KOPT-K1 (cell line): ENCODE measurements around the gene TRMT1.
"Not testable (repeated sequence)": the region's sequence is repeated elsewhere in the genome, so short reads cannot be mapped to it uniquely, and the experiment has no call there.

Experiments
- H3K27ac ChIP-seq: fragments of 200-600 bp; sonication (generic); 2 replicates; pipeline ENCODE4 v1.5.1; 2016; ENCODE audit warnings: antibody characterized with exemption, mild to moderate bottlenecking, low read depth, low read length; ENCODE audit not compliant: poor library complexity, severe bottlenecking
- H3K36me3 ChIP-seq: fragments of 200-600 bp; sonication (generic); 2 replicates; pipeline ENCODE4 v1.5.1; 2017; ENCODE audit warnings: antibody characterized with exemption, mild to moderate bottlenecking, low read length, moderate library complexity; ENCODE audit not compliant: insufficient read depth
- H3K9me3 ChIP-seq: fragments of 200-600 bp; sonication (generic); 2 replicates; pipeline ENCODE4 v1.5.1; 2017; ENCODE audit warnings: antibody characterized with exemption, low read length, mild to moderate bottlenecking; ENCODE audit not compliant: insufficient read depth, poor library complexity, severe bottlenecking

Gene TRMT1

DNA sequence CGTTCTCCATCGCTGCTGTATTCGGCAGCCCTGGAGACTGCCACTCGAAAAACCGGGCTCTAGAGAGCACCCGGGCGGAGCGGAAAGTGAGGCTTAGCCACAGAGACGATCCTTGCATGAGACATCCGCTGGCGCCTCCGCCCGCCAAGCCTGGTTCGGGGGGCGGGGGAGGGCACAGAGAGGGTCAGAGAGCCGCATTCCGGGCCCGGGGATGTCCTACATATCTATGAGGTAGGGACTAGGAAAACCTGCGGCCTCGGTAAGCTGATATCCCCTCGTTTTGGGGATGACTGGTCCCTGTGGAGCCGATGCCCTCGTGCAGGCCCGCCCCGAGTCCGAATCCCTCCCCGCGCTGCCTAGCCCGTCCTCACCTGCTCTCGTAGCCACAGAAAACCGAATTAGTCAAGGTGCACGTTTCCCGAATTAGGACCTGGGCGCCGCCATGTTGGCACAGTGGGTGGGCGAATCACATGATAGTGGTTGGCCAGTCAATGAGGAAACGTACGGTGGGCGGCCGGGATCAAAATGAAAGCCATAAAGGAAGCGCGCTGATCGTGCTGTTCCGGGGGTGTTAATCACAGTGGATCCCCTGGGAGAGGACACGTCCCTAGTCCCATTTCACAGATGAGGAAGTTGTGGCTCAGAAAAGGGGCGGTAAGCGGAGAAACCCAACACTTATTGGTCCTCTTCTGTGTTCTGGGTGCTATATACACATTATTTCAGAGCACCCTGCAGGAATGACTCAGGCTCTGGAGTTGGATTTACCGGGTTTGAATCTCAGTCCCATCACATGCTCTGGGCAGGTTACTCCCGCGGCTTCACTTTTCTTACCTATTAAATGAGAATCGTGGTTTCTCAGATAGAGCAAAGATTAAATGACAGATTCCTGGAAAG, at the start of gene TRMT1:
TRMT1 (minus strand) TSS at position 459 of the 894 bp plus-strand sequence; CDS start at position 118, 341 bp downstream.
- Histone ChIP-seq H3K9me3 (no peaks in the 10 kb centered on the region), H3K27ac (peak within 1 kb of the TSS; percentile 91), H3K36me3 (peaks cover 50% of the 10 kb centered on the region)

DNA sequence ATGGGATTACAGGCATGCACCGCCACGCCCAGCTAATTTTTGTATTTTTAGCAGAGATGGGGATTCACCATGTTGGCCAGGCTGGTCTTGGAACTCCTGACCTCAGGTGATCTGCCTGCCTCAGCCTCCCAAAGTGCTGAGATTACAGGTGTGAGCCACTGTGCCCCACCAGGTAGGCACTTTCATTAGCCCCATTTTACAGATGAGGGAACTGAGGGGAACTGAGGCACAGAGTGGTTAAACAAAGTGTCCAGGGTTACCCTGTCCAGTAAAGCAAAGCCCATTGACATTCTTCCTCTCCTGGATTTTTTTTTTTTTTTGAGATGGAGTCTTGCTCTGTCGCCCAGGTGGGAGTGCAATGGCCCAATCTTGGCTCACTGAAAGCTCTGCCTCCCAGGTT, 49.6 kb upstream of the TRMT1 start:
- peak overlapping the region; percentile 91 for H3K27ac ChIP-seq
- not testable (repeated sequence) for H3K9me3 ChIP-seq, H3K36me3 ChIP-seq

- Histone ChIP-seq H3K27ac (peak overlapping the region; percentile 91), H3K9me3 (no peaks in the 10 kb centered on the region), H3K36me3 (no peaks in the 10 kb centered on the region)
These were observed 48.8 kb upstream of the TRMT1 start for GRCh38 chr19:13165162-13165997.

GRCh38 chr19:13164343-13165161, 48.0 kb upstream of the TRMT1 start:
- no peaks in the 10 kb centered on the region for H3K36me3 ChIP-seq
- peak overlapping the region; percentile 91 for H3K27ac ChIP-seq
- no peaks in the 10 kb centered on the region for H3K9me3 ChIP-seq

DNA sequence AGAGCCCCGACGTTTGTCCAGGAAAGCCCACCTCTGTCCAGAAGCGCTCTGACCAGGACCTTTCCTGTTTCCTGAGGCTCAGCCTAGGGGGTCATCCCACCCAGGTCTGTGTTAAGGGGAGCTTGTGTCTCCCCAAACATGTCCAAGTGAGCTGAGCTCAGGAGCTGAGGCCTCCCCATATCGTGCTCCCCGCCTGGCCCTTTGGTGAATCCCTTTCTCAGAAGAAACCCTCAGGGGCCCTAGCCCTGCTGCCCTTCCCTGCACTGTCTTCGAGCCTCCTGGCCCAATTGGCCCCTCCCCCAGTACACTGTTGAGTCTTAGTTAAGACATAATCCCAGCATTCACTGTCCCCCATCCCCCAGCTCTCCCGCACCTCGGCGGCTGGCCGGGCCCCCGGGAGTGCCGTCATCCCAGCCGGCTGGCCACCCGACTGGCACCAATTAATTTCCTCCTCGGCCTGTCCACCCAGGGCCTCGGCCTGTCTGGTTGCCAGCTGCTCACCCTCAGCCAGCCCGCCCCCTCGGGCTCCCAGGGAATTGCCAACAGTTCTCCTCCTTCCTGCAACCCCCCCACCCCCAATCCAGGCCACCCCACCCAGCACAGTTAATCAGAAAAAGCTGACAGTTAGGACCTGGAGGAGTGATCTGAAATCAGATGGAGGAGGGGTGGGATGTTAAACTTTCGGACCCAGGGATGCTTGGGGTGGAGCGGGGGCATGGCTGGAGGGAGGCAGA, 47.2 kb upstream of the TRMT1 start:
- Histone ChIP-seq H3K27ac (peak overlapping the region; percentile 91), H3K36me3 (no peaks in the 10 kb centered on the region), H3K9me3 (no peaks in the 10 kb centered on the region)

- no peaks in the 10 kb centered on the region for H3K36me3 ChIP-seq
- no peaks in the 10 kb centered on the region for H3K9me3 ChIP-seq
- peak overlapping the region; percentile 91 for H3K27ac ChIP-seq
These were observed 46.4 kb upstream of the TRMT1 start for GRCh38 chr19:13162724-13163608.

GRCh38 chr19:13160557-13160956, 44.0 kb upstream of the TRMT1 start:
- H3K9me3 ChIP-seq = no peaks in the 10 kb centered on the region
- no peaks in the 10 kb centered on the region for H3K36me3 ChIP-seq
- H3K27ac ChIP-seq = no peak overlapping the region

GRCh38 chr19:13159713-13160112, 43.2 kb upstream of the TRMT1 start:
- H3K36me3 ChIP-seq = no peaks in the 10 kb centered on the region
- no peak overlapping the region for H3K27ac ChIP-seq

DNA sequence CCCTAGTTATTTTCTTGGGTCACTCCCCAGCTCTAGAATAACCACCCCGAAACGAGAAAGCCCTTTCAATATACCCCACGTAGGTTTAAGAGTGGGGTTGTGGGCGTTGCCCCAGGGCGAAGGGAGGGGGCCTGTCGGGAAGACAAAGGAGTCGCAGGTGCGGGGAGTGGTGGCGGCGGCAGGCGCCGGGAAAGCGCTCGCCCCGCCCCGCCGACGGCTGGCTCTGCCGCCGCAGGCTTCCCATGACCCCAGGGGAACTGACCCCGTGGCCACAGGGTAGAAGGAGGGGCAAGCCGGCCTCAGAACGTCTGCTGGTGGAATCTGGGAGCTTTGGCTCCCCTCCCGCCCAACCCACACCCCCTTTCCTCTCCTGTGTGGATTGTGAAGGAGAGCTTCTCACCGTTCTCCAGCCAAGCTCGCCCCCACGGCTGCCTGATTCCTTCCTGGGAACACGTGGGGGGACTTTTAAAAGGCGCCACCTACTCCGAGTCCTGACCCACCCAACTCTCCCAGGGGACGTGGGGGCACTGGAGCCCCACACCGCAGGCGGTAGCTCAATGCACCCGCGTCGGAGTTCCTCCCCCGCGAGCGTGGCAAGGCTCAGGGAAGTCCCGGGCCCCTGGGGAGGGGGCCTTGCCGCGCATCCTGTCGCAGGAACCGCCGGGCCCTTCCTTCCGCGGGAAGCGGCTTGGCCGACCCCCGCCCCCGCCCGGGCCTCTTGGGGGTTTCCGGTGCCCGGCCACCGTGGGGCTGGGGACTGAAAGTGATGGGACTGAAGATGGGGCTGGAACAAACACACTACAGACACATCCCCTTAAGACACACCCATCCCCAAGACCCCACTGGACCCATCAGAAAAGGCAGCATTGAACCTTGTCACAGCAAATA, 39.2 kb upstream of the TRMT1 start:
- Histone ChIP-seq H3K27ac (peak overlapping the region; percentile 94), H3K36me3 (peaks cover 4% of the 10 kb centered on the region; the same call in 1 of the 2 replicates), H3K9me3 (no peaks in the 10 kb centered on the region)

More at GRCh38 chr19:13159713-13160112, 43.2 kb upstream of the TRMT1 start:
- no peaks in the 10 kb centered on the region for H3K9me3 ChIP-seq

DNA sequence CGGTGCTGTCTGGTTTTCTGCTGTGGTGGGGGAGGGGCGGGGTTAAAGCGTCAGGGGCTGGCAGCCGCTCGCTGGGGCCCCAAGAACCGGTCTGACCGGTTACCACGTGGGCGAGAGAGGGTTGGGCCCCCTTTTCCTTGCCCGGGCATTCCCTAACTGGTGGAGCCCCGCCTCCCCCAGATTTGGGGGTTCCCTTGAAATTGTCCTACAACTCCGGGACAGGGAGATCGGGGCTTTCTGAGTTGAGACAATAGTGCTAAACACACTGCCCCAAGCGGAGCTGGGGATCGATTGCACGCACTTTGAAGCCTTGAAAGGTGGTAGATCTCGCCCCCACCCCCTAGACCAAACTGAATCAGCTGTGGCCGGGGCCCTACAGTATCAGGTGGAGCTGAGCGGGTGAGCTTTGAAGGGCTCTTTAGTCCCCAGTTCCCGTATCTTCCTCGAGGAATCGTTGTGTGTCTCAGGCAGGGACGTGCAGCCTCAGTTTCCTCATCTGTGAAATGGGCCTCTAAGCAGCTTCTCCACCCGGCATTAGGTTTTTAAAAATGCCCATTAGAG, 38.5 kb upstream of the TRMT1 start:
- H3K9me3 ChIP-seq = no peaks in the 10 kb centered on the region
- H3K27ac ChIP-seq = peak overlapping the region; percentile 94
- peaks cover 4% of the 10 kb centered on the region; the same call in 1 of the 2 replicates for H3K36me3 ChIP-seq

GRCh38 chr19:13154241-13154778, 37.8 kb upstream of the TRMT1 start:
- H3K9me3 ChIP-seq = no peaks in the 10 kb centered on the region
- peaks cover 4% of the 10 kb centered on the region; the same call in 1 of the 2 replicates for H3K36me3 ChIP-seq
- H3K27ac ChIP-seq = peak overlapping the region; percentile 94

DNA sequence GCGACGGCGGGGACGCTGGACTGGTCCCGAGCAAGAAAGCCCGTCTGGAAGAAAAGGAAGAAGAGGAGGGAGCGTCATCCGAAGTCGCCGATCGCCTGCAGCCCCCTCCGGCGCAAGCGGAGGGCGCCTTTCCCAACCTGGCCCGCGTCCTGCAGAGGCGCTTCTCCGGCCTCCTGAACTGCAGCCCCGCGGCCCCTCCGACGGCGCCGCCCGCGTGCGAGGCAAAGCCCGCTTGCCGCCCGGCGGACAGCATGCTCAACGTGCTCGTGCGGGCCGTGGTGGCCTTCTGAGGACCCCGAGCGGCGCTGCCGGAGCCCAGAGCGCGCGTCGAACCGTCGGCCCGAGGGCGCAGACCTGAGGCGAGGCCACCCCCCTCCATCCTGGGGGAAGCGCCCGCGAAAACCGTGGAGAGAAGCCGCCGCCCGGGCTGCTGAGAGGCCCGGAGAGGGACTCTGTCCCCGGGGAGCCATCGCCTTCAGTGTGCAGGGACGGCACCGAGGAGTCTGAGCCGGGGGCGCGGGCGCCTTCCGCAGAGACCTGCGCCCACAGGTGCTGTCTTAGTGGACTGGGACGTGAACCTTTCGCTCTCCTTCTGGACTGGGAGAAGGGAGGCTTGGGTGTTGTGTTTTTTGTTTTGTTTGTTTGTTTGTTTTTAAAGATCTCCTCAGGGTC, 37.2 kb upstream of the TRMT1 start:
- H3K9me3 ChIP-seq = no peaks in the 10 kb centered on the region
- H3K36me3 ChIP-seq = peaks cover 4% of the 10 kb centered on the region; the same call in 1 of the 2 replicates
- peak overlapping the region; percentile 94 for H3K27ac ChIP-seq
